ENCODE data around the gene GULP1. TPM values are rescaled to one million over a fixed set of nuclear protein-coding genes. Genes with fewer than 3 reads are reported as not detected.

GULP1 gene
- total and polyA plus RNA-seq, 2 of the 13 experiments (the other 11 are each of a cell fraction or from before 2014, with no cell fraction given), result 0.15 TPM; not detected in 1

- no TSS peak for BruUV-seq (replicated peaks)
- no peak overlapping the region for H3K4me2 ChIP-seq (ENCODE audit: low read depth, low read length)
- ATAC-seq (peak; percentile 59; the same call in 2 of the 3 replicates), FAIRE-seq (no peak), DNase-seq (ENCODE audit: low spot score) (no peak)
- intact Hi-C loops (cut with micrococcal nuclease; ENCODE audit: unreplicated experiment), result no loop called here
- no peak overlapping the region for H3K9ac ChIP-seq (ENCODE audit: insufficient read depth, low read depth, low read length)
- H3K9me3 ChIP-seq (ENCODE audit: low read length), result no peaks in the 10 kb centered on the region
- TF ChIP-seq PRPF4 (IDR thresholded peaks at IDR 0.05; ENCODE audit: low read depth, low read length, poor library complexity, severe bottlenecking), result no peak
- no peak for TF ChIP-seq ATF7 (IDR thresholded peaks at IDR 0.05)
- no peak for TF ChIP-seq ATF7 (CRISPR knock-in tag; IDR thresholded peaks at IDR 0.05)
- no peak for TF ChIP-seq TSC22D2 (CRISPR knock-in tag; IDR thresholded peaks at IDR 0.05; ENCODE audit: borderline replicate concordance)
- no peak for TF ChIP-seq HOXA3 (CRISPR knock-in tag; IDR thresholded peaks at IDR 0.05)
- 0 out of 2 replicates have a peak, but pooled peaks have one; percentile 23 for TF ChIP-seq HNF1A (IDR thresholded peaks at IDR 0.05; ENCODE audit: low read depth)
- no peak for TF ChIP-seq HNF1A (CRISPR knock-in tag; IDR thresholded peaks at IDR 0.05; ENCODE audit: borderline replicate concordance)
- TF ChIP-seq RBM39 (IDR thresholded peaks at IDR 0.05; ENCODE audit: low read depth, low read length, poor library complexity, severe bottlenecking), result no peak
- TF ChIP-seq HIC2 (CRISPR knock-in tag; IDR thresholded peaks at IDR 0.05; ENCODE audit: low read depth), result no peak
- TF ChIP-seq HOXA5 (CRISPR knock-in tag; IDR thresholded peaks at IDR 0.05), result no peak
- TF ChIP-seq ZNF329 (CRISPR knock-in tag; IDR thresholded peaks at IDR 0.05; ENCODE audit: low read depth), result no peak
- no peak for TF ChIP-seq ELK4 (CRISPR knock-in tag; IDR thresholded peaks at IDR 0.05; ENCODE audit: borderline replicate concordance)
- TF ChIP-seq ZNF350 (CRISPR knock-in tag; IDR thresholded peaks at IDR 0.05; ENCODE audit: borderline replicate concordance, low read depth), result no peak
- peak; percentile 87 for TF ChIP-seq ZNF3 (CRISPR knock-in tag; IDR thresholded peaks at IDR 0.05)
- no peak for TF ChIP-seq ZBTB26 (CRISPR knock-in tag; IDR thresholded peaks at IDR 0.05; ENCODE audit: borderline replicate concordance)
- CTCF ChIA-PET (ENCODE audit: low intra/inter-chr PET ratio, low total read pairs), result no interaction called here
- no peaks in the 10 kb centered on the region for H3K36me3 ChIP-seq (replicated peaks in 1 of 2; ENCODE audit: control insufficient read depth in 1 of 2, insufficient read depth in 2 of 2, low read length in 2 of 2)
- WGBS (ENCODE audit: low lambda C conversion rate), result 0% methylated on average over 1 of the region's 1 CpG
- in situ Hi-C loops (cut with HindIII; ENCODE audit: extremely low pct_ligation_motif_present, low pct_unique_long_range_greater_than_20kb), result no loop called here
- no peaks in the 10 kb centered on the region for H3K79me2 ChIP-seq (ENCODE audit: insufficient read depth, low read length)
- no peaks in the 10 kb centered on the region for H3K4me1 ChIP-seq (ENCODE audit: insufficient read depth, low read length)
- no peaks in the 10 kb centered on the region for H4K20me1 ChIP-seq (ENCODE audit: insufficient read depth, low read length)
- H3K27ac ChIP-seq (ENCODE audit: extremely low read length, insufficient read depth, low read length), result no peak overlapping the region
- no peak overlapping the region for H3K4me3 ChIP-seq (replicated peaks in 1 of 3; ENCODE audit: insufficient read depth in 1 of 3, low read depth in 2 of 3, low read length in 3 of 3)
- H2AFZ ChIP-seq (ENCODE audit: low read length), result no peak overlapping the region
- POLR2A ChIA-PET, result no interaction called here
- no peaks in the 10 kb centered on the region for H3K27me3 ChIP-seq (ENCODE audit: control insufficient read depth in 1 of 2, insufficient read depth in 2 of 2, low read length in 2 of 2)
These were observed 124.0 kb downstream of the GULP1 start for GRCh38 chr2:188415754-188416083.

Data from HepG2 (cell line).